ENCODE results near the gene CTR9. TPM values are rescaled to one million over a fixed set of nuclear protein-coding genes. Genes with fewer than 3 reads are reported as not detected.

The CTR9 gene
- total RNA-seq, 4 donors from 2014 or later = 14.5 to 26.4 (median 19.6) TPM

DNA sequence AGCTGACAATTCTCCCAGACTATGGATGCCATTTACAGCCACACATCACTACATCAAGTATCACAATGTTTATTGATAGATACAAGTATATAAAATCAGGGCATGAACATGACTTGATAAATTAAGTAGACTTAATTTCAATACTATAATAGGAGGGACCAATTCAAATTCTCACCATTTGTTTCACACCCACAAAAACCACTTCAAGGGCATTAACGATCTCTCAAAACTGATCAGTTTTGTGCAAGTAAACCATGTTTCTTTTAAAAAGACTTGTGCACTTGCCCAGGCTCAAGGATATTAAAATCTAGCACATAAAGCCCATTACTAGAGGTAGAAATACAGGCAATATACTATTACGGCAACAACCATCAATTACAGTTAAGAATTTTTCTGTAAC, 46.0 kb downstream of the CTR9 start:
- TF ChIP-seq POLR2A (IDR thresholded peaks at IDR 0.05) = no peak
- TF ChIP-seq, protein P1, sequence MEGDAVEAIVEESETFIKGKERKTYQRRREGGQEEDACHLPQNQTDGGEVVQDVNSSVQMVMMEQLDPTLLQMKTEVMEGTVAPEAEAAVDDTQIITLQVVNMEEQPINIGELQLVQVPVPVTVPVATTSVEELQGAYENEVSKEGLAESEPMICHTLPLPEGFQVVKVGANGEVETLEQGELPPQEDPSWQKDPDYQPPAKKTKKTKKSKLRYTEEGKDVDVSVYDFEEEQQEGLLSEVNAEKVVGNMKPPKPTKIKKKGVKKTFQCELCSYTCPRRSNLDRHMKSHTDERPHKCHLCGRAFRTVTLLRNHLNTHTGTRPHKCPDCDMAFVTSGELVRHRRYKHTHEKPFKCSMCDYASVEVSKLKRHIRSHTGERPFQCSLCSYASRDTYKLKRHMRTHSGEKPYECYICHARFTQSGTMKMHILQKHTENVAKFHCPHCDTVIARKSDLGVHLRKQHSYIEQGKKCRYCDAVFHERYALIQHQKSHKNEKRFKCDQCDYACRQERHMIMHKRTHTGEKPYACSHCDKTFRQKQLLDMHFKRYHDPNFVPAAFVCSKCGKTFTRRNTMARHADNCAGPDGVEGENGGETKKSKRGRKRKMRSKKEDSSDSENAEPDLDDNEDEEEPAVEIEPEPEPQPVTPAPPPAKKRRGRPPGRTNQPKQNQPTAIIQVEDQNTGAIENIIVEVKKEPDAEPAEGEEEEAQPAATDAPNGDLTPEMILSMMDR (IDR thresholded peaks at IDR 0.05) = no peak
- no peak for TF ChIP-seq EP300 (IDR thresholded peaks at IDR 0.05)
- no peak overlapping the region for H3K4me3 ChIP-seq

DNA sequence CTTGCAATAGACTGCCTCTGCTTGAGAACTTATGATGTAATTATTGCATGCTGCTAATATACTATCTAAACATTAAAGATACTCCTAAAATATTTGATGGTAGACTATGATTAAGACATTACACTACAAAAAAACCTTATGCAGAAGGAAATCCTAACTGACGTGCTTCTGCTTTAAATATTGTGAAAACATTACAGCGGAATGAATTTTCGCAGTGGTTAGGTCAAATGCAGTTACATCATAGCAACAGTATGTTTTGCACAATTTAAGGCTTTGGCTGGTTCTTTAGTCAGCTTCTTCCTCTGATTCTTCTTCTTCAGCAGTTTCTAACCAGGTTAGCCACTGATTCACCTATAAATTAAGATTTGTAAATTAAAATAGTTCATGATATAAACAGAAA, 46.5 kb downstream of the CTR9 start:
- H3K4me3 ChIP-seq = no peak overlapping the region
- H3K4me1 ChIP-seq = peaks cover 0 to 13% (median 4%) of the 10 kb centered on the region in 4 donors
- TF ChIP-seq POLR2A (IDR thresholded peaks at IDR 0.05) = no peak
- TF ChIP-seq, protein P1 (IDR thresholded peaks at IDR 0.05) = no peak
- TF ChIP-seq EP300 (IDR thresholded peaks at IDR 0.05) = no peak
- no peaks in the 10 kb centered on the region for H3K9me3 ChIP-seq
- WGBS, 2 donors = 63% methylated on average over 3 of the region's 3 CpGs
- no peaks in the 10 kb centered on the region for H3K27me3 ChIP-seq
- H3K36me3 ChIP-seq = peaks cover 5 to 76% (median 38%) of the 10 kb centered on the region in 3 donors
- H3K27ac ChIP-seq = no peak overlapping the region
- no peak for DNase-seq (ENCODE audit: low spot score in 2 of 2)

More for the DNA sequence above, 46.0 kb downstream of the CTR9 start:
- H3K9me3 ChIP-seq = no peaks in the 10 kb centered on the region
- 91 to 100% methylated on average over 2 of the region's 2 CpGs for WGBS, 2 donors
- no peak overlapping the region for H3K27ac ChIP-seq
- DNase-seq (ENCODE audit: low spot score in 2 of 2) = no peak
- peaks cover 0 to 15% (median 5%) of the 10 kb centered on the region in 4 donors for H3K4me1 ChIP-seq
- no peaks in the 10 kb centered on the region for H3K27me3 ChIP-seq
- H3K36me3 ChIP-seq = peaks cover 5 to 70% (median 33%) of the 10 kb centered on the region in 3 donors

DNA sequence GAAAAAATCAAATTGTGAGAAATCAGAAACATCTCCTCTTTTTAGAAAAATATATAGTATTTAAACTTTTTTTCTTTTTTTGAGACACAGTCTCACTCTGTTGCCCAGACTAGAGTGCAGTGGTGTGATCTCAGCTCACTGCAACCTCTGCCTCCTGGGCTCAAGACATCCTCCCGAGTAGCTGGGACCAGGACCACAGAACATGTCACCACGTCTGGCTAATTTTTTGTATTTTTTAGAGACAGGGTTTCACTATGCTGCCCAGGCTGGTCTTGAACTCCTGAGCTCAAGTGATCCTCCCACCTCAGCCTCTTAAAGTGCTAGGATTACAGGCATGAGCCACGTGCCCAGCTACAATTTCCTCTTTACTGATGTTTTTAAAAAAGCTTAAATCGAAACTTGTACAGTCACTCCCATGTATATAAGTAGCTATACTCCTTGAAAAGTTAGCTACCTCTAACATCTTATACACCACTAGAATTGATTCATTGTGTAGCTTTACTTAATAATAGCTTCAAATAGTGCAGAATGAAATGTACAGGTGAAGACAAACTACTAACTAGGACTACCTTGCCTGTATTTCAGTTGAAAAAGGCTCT, 47.4 kb downstream of the CTR9 start:
- Histone ChIP-seq H3K27me3 (no peaks in the 10 kb centered on the region), H3K4me3 (no peak overlapping the region), H3K9me3 (no peaks in the 10 kb centered on the region), H3K4me1 (peaks cover 0 to 8% (median 0%) of the 10 kb centered on the region in 4 donors), H3K36me3 (peaks cover 5 to 85% (median 45%) of the 10 kb centered on the region in 3 donors), H3K27ac (no peak overlapping the region)
- WGBS, 2 donors = 66 to 74% methylated on average over 4 of the region's 4 CpGs
- no peak for DNase-seq (ENCODE audit: low spot score in 2 of 2)
- TF ChIP-seq POLR2A (IDR thresholded peaks at IDR 0.05) (no peak), EP300 (IDR thresholded peaks at IDR 0.05) (no peak)
- TF ChIP-seq, protein P1 (IDR thresholded peaks at IDR 0.05) = no peak

DNA sequence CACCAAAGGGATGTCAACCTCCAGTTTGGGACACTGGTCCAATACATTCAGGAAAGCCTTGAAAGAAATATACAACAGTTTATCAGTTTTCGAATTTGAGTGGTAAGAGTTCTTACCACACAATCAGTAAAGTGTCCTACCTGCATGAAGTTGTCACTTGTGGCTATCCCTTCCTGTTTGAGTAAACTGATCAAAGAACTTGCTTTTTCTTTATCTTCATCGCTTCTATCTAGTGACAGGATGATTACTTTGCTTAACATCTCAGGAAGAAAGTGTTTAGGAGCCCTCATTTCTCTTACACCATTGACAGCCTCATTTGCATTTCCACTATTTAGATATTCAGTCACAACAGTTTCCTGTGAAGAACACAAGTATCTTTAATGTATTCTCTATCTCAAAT, 49.2 kb downstream of the CTR9 start:
- Histone ChIP-seq H3K27me3 (no peaks in the 10 kb centered on the region), H3K4me1 (peaks cover 0 to 24% (median under 1%) of the 10 kb centered on the region in 4 donors), H3K36me3 (peaks cover 5 to 100% (median 64%) of the 10 kb centered on the region in 3 donors), H3K9me3 (no peaks in the 10 kb centered on the region), H3K4me3 (no peak overlapping the region), H3K27ac (no peak overlapping the region)
- no peak for DNase-seq (ENCODE audit: low spot score in 2 of 2)
- 91% methylated on average over 2 of the region's 2 CpGs for WGBS, 2 donors
- TF ChIP-seq EP300 (IDR thresholded peaks at IDR 0.05) = no peak

DNA sequence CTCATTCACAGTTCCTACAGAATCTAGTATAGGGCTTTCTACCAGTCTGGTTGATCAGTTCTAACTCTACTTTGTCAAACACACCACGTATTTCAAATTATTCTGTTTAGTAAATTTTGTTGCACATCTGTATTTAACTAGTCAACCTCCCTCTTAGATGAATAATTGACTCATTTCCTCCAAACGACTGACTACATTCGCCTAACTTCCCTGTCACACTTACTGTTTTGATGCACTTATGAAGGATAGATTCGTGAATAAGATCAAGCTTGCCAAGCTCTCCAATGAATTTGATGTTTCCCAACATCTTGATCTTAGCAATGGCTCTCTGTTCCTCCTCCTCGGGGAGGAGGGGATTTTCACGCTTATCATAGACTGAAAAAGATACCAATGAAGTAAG, 52.6 kb downstream of the CTR9 start:
- DNase-seq (ENCODE audit: low spot score in 2 of 2) = no peak
- TF ChIP-seq, protein P1 (IDR thresholded peaks at IDR 0.05) = no peak
- no peak for TF ChIP-seq EP300 (IDR thresholded peaks at IDR 0.05)
- no peak for TF ChIP-seq POLR2A (IDR thresholded peaks at IDR 0.05)
- Histone ChIP-seq H3K27me3 (no peaks in the 10 kb centered on the region), H3K4me3 (no peak overlapping the region), H3K9me3 (no peaks in the 10 kb centered on the region), H3K36me3 (peaks cover 5 to 82% (median 71%) of the 10 kb centered on the region in 3 donors), H3K4me1 (peaks cover 0 to 45% (median 17%) of the 10 kb centered on the region in 4 donors), H3K27ac (no peak overlapping the region)
- WGBS, 2 donors = 79 to 80% methylated on average over 6 of the region's 6 CpGs

Data from tibial nerve (tissue), 4 donors.